Measurements from ENCODE around the gene RAB31.

GRCh38 chr18:9860682-9861081 is 152.6 kb downstream of the RAB31 start:
- TF ChIP-seq CTCF (IDR thresholded peaks at IDR 0.05; ENCODE audit: poor library complexity, severe bottlenecking): no peak
- TF ChIP-seq EP300 (conservative IDR thresholded peaks at IDR 0.05; ENCODE audit: poor library complexity, severe bottlenecking): no peak
- no peak for TF ChIP-seq REST (IDR thresholded peaks at IDR 0.05; ENCODE audit: borderline replicate concordance)

Measured in neural cell (in vitro differentiated cells).